Stimulated activated CD4-positive, alpha-beta T cell treated with anti-CD3 and anti-CD28 coated beads, TNF-alpha, amount 100 ng/mL, for 4 hours (primary cell): ENCODE measurements around the gene TAMALIN.
A peak's percentile ranks its signal among the peaks of the same experiment; 100 is the strongest.

Source experiments
- DNase-seq, 3 experiments: peaks; one replicate each; pipeline ENCODE4 v3.0.0-alpha.2; 2020; ENCODE audit warnings: low read depth in 3 of 3

The TAMALIN gene

GRCh38 chr12:52013626-52014310, 7.0 kb downstream of the TAMALIN start:
- DNase-seq = no peak

DNA sequence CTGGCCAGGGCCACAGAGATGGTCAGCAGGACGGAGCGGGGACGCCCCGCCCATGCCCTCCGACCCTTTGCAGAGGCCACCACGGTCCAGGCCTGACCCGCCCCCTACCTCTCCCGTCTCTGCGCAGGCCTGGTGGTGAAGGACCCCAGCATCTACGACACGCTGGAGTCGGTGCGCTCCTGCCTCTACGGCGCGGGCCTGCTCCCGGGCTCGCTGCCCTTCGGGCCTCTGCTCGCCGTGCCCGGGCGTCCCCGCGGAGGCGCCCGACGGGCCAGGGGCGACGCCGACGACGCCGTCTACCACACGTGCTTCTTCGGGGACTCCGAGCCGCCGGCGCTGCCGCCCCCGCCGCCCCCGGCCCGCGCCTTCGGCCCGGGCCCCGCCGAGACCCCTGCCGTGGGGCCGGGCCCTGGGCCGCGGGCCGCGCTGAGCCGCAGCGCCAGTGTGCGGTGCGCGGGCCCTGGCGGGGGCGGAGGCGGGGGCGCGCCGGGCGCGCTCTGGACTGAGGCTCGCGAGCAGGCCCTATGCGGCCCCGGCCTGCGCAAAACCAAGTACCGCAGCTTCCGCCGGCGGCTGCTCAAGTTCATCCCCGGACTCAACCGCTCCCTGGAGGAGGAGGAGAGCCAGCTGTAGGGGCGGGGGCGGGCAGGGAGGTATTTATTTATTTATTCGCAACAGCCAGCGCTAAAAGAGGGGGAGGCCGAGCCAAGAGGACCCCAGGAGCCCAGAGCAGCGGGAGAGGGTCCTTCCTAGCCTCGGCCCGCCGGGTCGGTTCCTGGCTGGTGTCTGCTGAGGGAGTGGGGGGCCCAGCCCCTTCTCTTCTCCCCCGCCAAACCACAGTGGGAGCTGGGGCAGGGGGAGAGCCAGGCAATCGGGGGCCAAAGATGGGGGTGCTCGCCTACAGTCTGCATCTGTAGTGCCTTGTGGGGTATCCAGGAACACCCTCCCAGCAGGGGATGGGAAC, 8.1 kb downstream of the TAMALIN start:
- DNase-seq = no peak

DNA sequence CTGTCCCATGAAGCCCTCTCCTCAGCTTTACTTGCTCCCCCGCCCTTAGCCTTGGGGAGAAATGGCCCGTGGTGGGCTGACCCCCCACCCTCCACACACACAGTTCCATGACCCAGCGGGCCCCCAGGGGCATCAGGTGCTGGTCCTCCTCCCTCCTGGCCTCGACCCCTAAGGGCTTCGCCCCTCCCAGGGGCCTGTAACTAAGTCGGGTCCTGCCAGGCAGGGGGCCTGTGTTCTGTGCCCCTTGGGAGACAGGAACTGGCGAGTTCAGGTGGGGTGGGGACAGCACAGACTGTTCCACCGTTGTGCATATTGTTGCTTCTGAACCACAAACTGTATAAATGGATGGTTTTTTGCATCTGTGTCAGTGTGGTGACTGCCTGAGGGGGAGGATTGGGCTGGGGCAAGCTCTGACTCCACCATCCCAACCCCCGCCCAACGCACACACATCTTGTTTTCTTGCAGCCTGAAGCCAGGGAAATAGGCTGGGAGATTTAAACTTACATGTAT, 8.8 kb downstream of the TAMALIN start:
- no peak for DNase-seq

GRCh38 chr12:52018433-52019112, 11.8 kb downstream of the TAMALIN start:
- no peak for DNase-seq

DNA sequence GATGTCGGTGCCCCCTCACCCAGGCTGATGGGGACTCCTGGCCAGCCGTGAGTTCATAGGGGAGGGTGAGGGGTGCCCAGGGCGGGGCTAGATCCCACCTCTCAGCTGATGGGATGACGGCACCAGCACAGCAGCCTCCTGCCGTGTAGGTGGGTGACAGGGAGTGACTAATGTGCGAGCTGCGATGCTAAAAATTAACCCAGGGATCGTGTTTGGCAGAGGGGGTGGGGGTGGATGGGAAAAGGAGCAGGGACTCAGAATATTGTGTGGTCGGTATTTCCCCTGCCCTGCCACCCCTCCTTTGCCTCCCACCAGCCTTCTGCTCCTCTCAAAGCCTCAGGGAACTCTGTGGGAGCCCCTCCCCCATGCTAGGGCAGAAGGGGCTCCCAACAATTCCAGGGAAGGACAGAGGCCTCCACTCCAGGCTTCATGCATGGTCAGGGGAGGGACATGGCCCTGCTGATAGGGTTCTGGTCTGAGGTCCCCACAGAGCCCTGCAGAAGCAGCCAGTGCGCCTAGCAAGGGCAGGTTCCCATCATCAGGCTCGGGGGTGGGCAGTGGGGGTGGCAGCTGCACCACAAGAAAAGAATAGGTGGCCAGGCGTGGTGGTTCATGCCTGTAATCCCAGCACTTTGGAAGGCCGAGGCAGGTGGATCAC, 12.5 kb downstream of the TAMALIN start:
- no peak for DNase-seq

DNA sequence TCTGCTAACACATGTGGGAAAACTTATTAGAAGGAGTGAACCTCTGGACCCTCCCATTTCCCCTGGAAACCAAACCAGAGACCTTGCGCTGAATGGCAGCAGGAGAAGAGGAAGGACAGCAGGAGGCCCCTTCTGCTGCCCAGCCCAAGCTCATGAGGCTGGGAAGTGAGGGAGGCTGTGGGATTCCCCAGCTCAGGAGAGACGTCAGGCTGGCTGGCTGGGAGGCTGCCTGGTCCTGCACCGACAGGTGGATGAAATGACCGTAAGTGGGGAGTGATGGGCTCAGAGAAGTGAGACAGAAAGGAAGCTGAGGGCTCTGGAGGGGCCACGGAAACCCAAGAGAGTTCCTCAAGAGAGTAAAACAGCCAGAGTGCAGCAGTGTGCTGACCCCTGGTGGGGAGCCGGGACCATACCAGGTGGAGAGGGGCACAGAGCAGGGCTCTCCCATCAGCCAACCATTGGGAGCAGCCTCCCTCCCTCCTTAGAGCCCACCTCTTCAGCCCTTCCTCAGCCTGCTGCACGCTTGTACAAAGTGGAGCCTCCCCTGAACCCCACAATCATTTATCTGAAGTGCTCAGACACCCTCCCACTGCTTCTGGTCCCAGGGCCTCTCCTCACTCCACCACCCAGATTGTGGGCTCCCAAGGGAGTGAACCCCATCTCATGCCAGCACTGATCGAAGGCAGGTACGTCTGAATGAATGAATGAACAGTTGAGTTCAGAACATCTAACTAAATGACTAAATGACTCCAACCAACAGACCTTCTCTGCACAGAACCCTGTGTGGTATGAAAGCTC, 14.0 kb downstream of the TAMALIN start:
- peak in 2 of 3 experiments; percentile 46 to 49 for DNase-seq

DNA sequence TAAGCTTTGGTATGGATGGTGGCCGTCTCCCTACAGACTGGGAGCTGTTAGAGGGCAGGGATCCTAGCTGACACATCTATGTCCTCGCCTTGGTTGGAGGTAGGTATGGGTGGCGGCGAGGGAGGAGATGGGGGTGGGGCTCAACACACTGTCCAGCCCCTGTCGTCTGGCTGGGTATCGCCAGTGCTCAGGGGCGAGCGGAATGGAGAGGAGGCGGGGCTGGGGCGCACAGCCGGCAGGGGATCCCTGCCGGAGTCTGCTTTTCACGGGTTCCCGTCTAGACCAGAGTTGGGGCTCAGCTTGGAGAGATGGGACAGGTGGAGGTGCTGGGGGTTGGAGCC, 16.1 kb downstream of the TAMALIN start:
- DNase-seq = no peak

DNA sequence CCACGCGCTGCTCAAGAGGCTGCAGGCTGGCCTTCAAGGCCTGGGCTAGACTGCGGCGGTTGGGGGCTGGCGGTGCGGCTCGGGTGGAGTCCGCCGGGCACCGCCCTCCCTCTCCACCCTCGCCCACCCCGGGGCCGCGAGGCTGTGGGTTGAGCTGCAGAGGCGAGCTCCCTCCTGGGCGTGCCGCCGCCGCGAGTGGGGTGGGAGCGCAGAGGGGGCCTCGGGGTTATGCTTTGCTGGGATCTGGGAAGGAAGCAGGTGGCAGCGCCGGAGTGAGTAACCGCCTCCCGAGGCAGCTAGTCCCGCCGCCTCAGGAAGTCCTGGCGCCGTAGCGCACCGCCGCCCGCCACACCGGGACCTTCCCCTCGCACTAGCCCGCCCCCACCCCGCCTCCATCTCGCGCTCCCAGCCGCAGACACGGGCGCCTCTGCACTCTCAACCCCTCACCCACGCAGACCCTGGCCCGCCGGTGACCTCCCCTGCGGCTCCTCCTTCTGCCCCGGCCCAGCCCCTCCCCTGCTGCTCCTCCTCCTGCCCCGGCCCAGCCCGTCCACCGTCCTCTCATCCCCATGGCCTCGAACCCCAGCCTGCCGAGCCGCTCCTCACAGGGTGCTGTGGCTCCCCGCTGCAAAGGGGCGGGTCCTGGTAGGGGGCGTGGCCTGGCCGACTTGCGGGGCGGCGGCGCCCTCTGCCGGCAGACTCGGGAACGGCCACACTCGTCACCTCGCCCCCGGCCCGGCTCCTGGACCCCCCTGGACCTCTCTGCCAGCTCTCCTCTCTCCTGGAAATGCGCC, 16.6 kb downstream of the TAMALIN start:
- DNase-seq = peak; percentile 81 to 96 (median 86)

GRCh38 chr12:52023976-52024688, 17.4 kb downstream of the TAMALIN start:
- no peak for DNase-seq

DNA sequence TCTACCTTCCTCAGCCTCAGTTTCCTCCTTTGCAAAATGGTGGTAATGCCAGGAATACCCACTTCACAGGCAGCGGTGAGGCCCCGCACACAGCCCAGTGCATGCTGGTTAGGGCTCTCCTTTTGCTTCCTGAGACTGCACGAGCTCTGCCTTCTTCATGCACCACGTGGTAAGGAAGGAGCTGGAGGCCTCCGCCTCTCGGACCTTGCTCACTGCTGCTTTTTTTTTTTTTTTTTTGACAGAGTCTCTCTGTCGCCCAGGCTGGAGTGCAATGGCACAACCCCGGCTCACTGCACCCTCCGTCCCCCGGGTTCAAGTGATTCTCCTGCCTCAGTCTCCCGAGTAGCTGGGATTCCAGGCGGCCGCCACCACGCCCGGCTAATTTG, 18.1 kb downstream of the TAMALIN start:
- no peak for DNase-seq

- no peak for DNase-seq
Observed at GRCh38 chr12:52026263-52026662, 19.5 kb downstream of the TAMALIN start.

DNA sequence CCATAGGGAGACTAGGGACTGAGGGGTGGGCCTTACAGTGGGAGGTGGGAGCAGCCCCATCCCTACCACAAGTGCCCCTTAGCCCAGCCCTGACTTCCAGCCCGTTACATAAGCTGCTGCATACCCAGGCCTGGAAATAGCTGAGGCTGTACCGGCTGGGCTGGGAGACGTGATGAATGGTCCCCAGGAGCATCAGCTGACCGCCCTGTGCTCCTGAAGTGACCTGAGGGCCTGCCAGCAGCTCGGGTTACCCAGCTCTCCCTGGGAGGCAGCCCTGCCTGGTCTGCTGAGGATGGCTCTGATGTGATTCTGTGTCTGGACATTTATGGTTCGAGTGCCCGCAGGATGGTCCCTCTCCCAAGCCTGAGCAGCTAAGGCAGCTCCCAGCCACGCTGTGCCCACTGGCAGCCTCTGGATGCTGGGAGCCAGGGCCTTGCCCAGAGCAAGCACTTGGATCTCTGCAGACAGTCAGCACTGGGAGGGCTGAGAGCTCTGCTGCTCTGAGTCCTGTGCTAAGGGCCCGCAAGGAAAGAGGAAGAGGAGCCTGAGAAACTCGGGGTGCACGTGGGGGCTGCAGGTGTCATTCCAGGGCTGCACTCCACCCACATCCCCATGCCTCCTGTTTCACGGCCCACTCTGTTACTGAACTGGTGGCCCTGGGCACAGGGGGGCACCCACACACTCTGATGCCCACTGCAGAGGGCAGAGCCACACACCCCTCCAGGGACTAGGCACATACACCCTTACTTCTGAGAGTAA, 20.5 kb downstream of the TAMALIN start:
- no peak for DNase-seq

DNA sequence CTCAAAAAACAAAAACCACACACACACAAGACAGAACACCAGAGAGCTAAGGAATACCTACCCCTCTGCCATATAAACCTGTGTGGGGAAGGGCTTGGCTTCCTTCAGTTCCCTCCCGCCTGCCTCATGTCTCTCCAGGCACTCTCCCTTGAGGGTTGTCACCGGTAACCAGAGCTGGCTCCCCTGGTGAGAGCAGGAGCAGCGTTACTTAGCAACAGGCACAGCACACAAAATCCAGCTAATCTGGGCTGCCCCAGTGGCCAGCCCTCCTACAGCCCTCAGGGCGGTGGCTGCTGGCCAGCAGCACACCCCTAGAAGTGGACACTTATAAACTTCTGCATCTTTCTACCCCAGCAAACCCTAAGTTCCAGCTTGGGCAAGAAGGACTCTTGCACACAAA, 22.9 kb downstream of the TAMALIN start:
- DNase-seq = no peak

GRCh38 chr12:52032446-52032803, 25.7 kb downstream of the TAMALIN start:
- DNase-seq = no peak

- DNase-seq = peak; percentile 67 to 79 (median 72)
Observed at GRCh38 chr12:52032804-52033445, 26.2 kb downstream of the TAMALIN start.

DNA sequence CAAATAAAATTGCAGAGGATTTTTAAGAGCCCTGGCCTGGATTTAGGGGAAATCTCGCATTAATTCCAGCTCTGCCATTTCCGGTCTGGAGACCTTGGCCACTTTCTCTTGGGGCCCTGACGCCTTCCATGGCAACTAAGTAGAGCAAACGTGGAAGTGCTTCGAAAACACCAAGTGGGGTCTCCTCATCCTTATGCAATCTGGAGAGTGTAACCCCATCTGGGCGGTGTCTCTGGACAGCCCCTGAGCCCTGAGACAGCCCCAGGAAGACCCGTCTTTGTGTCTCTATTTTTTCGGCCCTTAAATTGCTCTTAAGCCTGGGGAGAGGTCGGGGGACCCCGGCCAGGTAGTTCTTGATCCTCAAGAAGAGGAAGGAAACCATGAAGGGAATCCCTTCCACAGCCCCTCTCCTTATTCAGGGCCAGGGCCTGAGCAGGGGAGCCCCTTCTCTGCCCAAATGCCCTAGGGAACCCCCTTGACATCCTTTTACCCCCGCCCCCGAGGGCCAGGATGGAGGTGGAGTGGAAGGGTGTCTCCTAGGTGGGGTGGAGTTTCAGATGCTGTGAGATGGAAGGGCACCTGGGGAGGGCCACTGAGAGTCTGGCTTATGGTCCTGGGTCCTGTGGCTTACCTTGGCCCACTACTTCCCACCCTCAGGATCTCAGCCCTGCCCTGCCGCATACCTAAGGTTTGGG, 26.8 kb downstream of the TAMALIN start:
- no peak for DNase-seq

DNA sequence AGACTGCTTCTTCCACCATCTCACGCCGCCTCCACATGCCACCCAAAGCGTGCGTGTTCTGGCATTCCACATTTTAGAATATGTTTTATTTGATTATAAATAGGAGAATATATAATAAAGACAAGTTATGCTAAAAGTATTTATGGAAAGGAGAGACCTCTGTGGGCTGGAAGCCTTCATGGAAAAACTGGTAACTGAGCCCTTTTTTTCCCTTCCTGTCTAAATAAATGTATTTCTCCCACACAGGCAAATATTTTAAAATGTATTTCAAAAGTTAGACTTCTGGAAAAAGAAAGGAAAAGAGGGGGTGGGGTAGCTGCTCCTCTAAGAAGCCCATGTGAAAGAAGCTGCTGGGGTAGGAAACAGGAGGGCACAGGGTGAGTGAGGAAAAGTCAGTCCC, 28.4 kb downstream of the TAMALIN start:
- no peak for DNase-seq

DNA sequence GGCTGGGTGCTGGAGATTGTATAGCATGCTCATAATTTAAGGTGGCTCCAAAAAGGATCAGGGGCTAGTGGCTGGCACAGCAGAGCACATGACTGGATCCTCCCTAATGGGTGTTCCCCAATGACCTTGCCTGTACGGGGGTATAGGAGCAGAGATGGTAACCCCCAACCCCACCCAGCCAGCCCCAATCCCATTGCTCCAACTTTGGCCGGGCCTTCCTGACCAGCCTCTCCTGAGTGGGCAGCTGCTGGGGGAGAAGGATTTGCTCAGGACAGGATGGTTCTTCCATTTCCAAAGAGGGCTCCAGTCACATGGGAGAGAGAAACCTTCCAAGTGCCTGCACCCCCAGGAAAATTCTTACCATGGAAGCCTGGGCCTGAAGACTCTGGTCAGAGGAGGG, 29.2 kb downstream of the TAMALIN start:
- no peak for DNase-seq
